Myocyte (in vitro differentiated cells): Measurements from ENCODE around the gene NF1. TPM values are rescaled to one million over a fixed set of nuclear protein-coding genes. Genes with fewer than 3 reads are reported as not detected.
A peak's percentile ranks its signal among the peaks of the same experiment; 100 is the strongest.

Source experiments
- DNase-seq: peaks from one replicate; pipeline ENCODE4 v3.0.0-alpha.2; 2012; ENCODE audit warnings: low read depth
- total RNA-seq: library from RNA; depleted of rRNA; stranded (reverse); fragments of >200 nt; gene quantifications from 2 replicates; pipeline ENCODE4 v1.2.3, GENCODE V29; 2014

NF1 gene
- total RNA-seq, 1 donor from 2014 or later: 31.8 TPM

GRCh38 chr17:31398381-31399311 is 303.9 kb downstream of the NF1 start:
- DNase-seq: no peak

- DNase-seq: no peak
These were observed 305.7 kb downstream of the NF1 start for GRCh38 chr17:31400481-31400950.

- DNase-seq: no peak
These were observed 306.9 kb downstream of the NF1 start for GRCh38 chr17:31401456-31402254.

GRCh38 chr17:31404028-31404949 is 309.5 kb downstream of the NF1 start:
- no peak for DNase-seq

GRCh38 chr17:31405890-31406371 is 311.2 kb downstream of the NF1 start:
- DNase-seq: no peak

GRCh38 chr17:31408586-31408985 is 313.8 kb downstream of the NF1 start:
- no peak for DNase-seq

GRCh38 chr17:31411707-31412285 is 317.0 kb downstream of the NF1 start:
- DNase-seq: no peak

- no peak for DNase-seq
These were observed 317.7 kb downstream of the NF1 start for GRCh38 chr17:31412511-31412910.

GRCh38 chr17:31413081-31413799 is 318.5 kb downstream of the NF1 start:
- no peak for DNase-seq

GRCh38 chr17:31413874-31414549 is 319.2 kb downstream of the NF1 start:
- DNase-seq: peak; percentile 95

- DNase-seq: no peak
These were observed 319.8 kb downstream of the NF1 start for GRCh38 chr17:31414550-31414918.

GRCh38 chr17:31415004-31415454 is 320.3 kb downstream of the NF1 start:
- DNase-seq: no peak

GRCh38 chr17:31415640-31416502 is 321.1 kb downstream of the NF1 start:
- DNase-seq: no peak

- no peak for DNase-seq
These were observed 321.7 kb downstream of the NF1 start for GRCh38 chr17:31416503-31416923.

GRCh38 chr17:31417051-31417792 is 322.4 kb downstream of the NF1 start:
- DNase-seq: no peak

GRCh38 chr17:31418773-31419350 is 324.1 kb downstream of the NF1 start:
- DNase-seq: no peak

GRCh38 chr17:31422443-31422842 is 327.7 kb downstream of the NF1 start:
- no peak for DNase-seq
